KOPT-K1 (cell line): ENCODE measurements around the gene STARD7.
"Not testable (repeated sequence)": the region's sequence is repeated elsewhere in the genome, so short reads cannot be mapped to it uniquely, and the experiment has no call there.

Source experiments
- H3K27ac ChIP-seq: fragments of 200-600 bp; sonication (generic); 2 replicates; pipeline ENCODE4 v1.5.1; 2016; ENCODE audit warnings: antibody characterized with exemption, mild to moderate bottlenecking, low read depth, low read length; ENCODE audit not compliant: poor library complexity, severe bottlenecking
- H3K36me3 ChIP-seq: fragments of 200-600 bp; sonication (generic); 2 replicates; pipeline ENCODE4 v1.5.1; 2017; ENCODE audit warnings: antibody characterized with exemption, mild to moderate bottlenecking, low read length, moderate library complexity; ENCODE audit not compliant: insufficient read depth
- H3K9me3 ChIP-seq: fragments of 200-600 bp; sonication (generic); 2 replicates; pipeline ENCODE4 v1.5.1; 2017; ENCODE audit warnings: antibody characterized with exemption, low read length, mild to moderate bottlenecking; ENCODE audit not compliant: insufficient read depth, poor library complexity, severe bottlenecking

STARD7 gene

GRCh38 chr2:96145036-96145847 is 63.4 kb downstream of the STARD7 start, which contains the start of gene DUSP2:
Gene DUSP2, minus strand, starts transcription at chr2:96145440. Its CDS starts 86 bp downstream, at chr2:96145354.
- Histone ChIP-seq H3K27ac (peak within 1 kb of the TSS; percentile 96), H3K9me3 (no peaks in the 10 kb centered on the region), H3K36me3 (peaks cover 28% of the 10 kb centered on the region)

GRCh38 chr2:96144481-96145035 is 64.1 kb downstream of the STARD7 start:
- Histone ChIP-seq H3K27ac (peak overlapping the region; percentile 96), H3K36me3 (peaks cover 28% of the 10 kb centered on the region), H3K9me3 (no peaks in the 10 kb centered on the region)

- H3K9me3 ChIP-seq, result no peaks in the 10 kb centered on the region
- H3K27ac ChIP-seq, result peak overlapping the region; percentile 96
- peaks cover 28% of the 10 kb centered on the region for H3K36me3 ChIP-seq
These were observed 64.7 kb downstream of the STARD7 start for GRCh38 chr2:96143848-96144480.

DNA sequence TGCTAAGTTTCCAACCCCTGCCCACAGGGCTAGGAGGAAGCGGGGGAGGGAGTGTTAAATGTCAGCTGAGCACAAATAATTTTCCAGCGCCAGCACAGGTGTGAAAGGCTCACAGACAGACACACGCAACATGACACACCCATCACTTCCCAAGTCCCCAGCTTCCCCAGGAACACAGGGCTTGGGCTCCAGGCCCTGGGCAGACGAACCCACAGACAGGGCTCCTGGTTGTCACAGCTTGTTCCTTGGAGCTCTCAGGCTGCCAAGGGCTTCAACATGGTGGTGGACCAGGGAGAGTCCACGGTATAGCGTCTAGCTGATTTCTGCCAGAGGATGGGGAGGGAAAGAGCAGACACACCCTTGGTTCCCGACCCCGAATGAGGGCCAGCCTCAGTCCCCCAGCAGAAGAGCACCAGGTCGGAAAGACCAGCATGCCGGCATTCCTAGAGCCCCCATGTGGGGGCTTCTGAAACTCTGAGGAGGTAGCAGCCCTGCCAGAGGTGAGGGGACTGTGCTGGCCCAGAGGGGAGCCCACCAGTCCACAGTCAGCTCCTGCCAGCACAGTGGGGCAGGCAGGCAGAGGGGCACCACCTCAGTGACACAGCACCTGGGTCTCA is 65.3 kb downstream of the STARD7 start:
- no peaks in the 10 kb centered on the region for H3K9me3 ChIP-seq

GRCh38 chr2:96142217-96143113 is 66.2 kb downstream of the STARD7 start:
- Histone ChIP-seq H3K9me3 (no peaks in the 10 kb centered on the region), H3K27ac (no peak overlapping the region), H3K36me3 (peaks cover 28% of the 10 kb centered on the region)

More for the DNA sequence above, 65.3 kb downstream of the STARD7 start:
- Histone ChIP-seq H3K36me3 (peaks cover 28% of the 10 kb centered on the region), H3K27ac (peak overlapping the region; percentile 96)

DNA sequence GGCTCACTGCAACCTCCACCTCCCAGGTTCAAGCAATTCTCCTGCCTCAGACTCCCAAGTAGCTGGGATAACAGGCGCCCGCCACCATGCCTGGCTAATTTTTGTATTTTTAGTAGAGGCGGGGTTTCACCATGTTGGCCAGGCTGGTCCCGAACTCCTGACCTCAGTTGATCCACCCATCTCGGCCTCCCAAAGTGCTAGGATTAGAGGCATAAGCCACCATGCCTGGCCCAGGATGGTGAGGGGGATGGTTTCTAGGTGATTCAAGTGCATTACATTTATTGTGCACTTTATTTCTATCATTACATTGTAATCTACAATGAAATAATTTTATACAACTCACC is 67.0 kb downstream of the STARD7 start:
- peaks cover 28% of the 10 kb centered on the region for H3K36me3 ChIP-seq
- H3K27ac ChIP-seq, H3K9me3 ChIP-seq: not testable (repeated sequence)

DNA sequence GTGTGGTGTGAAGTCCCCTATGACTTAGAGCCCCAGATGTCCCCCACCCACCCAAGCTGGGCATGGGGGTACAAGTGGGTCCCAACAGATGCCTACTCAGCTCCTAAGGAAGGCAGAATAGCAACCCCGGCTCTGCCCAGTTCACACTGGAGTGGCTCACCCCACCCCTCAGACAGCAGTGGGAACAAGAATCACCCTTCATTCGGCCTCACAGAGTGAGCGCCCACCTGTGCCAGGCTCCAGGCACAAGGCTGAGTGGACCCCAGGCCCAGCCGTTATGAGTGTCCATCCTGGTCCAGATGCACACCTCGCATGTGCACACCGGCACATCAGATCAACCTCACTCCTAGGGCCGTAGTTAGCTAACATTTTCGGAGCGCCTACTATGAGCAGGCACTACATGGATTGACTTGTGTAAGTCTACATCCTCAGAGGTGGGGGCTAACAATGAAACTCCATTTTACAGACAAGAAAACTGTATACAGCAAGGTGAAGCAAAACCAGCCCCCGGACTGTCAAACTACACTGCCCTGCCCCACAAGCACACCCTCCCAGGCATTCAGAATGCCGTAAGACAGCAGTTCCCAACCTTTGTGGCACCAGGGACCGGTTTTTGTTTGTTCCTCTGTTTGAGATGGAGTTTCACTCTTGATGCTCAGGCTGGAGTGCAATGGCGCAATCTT is 67.5 kb downstream of the STARD7 start:
- Histone ChIP-seq H3K27ac (no peak overlapping the region), H3K9me3 (no peaks in the 10 kb centered on the region), H3K36me3 (peaks cover 28% of the 10 kb centered on the region)

GRCh38 chr2:96139181-96139758 is 69.4 kb downstream of the STARD7 start:
- Histone ChIP-seq H3K27ac (no peak overlapping the region), H3K9me3 (no peaks in the 10 kb centered on the region), H3K36me3 (peaks cover 28% of the 10 kb centered on the region)

- Histone ChIP-seq H3K27ac (no peak within 1 kb of the TSS), H3K9me3 (no peaks in the 10 kb centered on the region), H3K36me3 (peaks cover 20% of the 10 kb centered on the region)
These were observed 70.2 kb downstream of the STARD7 start, which contains the start of gene ASTL for GRCh38 chr2:96138179-96139145. Gene ASTL, minus strand, starts transcription at chr2:96138502. Its CDS starts 66 bp downstream, at chr2:96138436.

DNA sequence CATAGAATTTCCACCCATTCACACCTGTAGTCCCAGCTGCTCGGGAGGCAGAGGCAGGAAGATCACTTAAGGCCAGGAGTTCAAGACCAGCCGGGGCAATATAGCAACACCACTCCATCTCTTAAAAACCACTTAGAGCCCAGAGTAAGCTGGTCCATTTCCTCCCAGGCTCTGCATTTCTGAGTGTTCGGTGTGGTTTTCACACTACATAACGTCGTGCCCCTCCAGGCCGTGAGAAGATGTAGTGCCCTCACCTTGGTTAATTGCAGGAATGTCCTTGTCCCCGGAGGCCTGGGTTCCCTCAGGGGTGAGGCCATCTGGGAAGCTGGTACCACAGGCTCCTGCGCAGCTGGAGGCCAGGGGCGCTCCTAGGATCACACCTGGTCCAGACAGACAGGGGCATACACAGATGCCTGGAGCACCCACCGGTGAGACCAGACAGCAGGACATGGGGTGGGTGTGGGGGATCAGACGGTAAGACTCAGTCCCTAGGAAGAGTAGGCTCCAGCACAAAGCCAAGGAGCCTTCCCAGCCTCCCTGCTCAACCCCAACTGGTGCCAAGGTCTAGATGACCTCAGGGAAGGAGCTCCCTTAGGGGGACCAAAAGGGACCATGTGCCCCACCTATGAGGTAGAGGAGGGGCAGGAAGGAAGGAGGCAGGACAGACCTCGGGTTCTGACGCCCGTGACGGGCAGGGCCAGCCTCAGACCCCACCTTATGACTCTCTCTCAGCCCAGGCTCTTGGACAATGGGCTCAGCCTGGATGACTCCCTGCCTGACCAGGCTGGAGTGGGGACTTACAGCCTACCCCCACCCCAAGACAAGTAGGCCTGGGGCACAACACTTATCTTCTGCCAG is 71.1 kb downstream of the STARD7 start:
- Histone ChIP-seq H3K36me3 (peaks cover 11% of the 10 kb centered on the region), H3K9me3 (no peaks in the 10 kb centered on the region), H3K27ac (no peak overlapping the region)

GRCh38 chr2:96136129-96136720 is 72.4 kb downstream of the STARD7 start:
- no peaks in the 10 kb centered on the region for H3K36me3 ChIP-seq
- no peak overlapping the region for H3K27ac ChIP-seq
- no peaks in the 10 kb centered on the region for H3K9me3 ChIP-seq

DNA sequence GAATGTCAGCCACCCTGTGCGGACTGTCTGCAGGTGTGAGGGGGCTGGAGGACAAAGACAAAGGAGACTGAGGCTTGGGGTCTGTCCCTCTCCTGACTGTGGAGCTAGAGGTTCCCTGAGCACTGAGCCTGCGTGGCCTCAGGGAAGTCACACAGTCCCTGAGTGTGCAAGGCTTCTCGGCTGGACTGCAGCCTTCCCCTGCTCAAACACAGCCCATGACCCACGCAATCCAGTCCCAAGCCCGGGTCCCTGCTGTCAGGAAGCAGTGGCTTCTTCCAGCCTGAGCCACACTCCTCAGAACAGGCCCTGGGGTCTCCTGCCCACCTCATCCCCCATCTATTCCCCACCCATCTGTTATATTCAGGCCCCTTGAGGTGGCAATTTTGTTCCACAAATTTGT is 73.0 kb downstream of the STARD7 start:
- H3K27ac ChIP-seq, result no peak overlapping the region
- no peaks in the 10 kb centered on the region for H3K36me3 ChIP-seq
- H3K9me3 ChIP-seq, result no peaks in the 10 kb centered on the region
